ENCODE results near the gene MBNL1.

DNA sequence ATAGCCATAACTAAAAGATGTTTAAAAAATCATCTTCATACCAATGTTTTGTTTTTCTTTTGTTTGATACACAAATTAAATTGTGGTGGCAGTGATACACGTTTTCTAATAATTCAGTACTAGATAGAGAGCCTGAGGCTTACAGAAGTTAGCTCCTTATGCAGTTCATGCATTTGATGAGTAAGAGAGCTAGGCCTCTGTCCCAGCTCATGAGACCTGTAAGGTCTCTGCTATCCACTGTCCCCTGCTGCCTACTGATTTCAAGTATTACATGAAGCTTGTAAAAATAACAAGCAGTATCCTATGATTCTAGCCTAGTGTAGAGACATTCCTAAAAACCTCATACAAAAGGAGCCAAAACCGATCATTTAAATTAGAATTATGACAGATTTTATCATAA, 144.5 kb downstream of the MBNL1 start:
- no peak for TF ChIP-seq CTCF (conservative IDR thresholded peaks at IDR 0.05; ENCODE audit: low read length)
- TF ChIP-seq EZH2phosphoT487 (IDR thresholded peaks at IDR 0.05; ENCODE audit: borderline replicate concordance, low read depth, low read length): no peak
